HepG2 (cell line): ENCODE results near the gene PAIP2. TPM values are rescaled to one million over a fixed set of nuclear protein-coding genes. Genes with fewer than 3 reads are reported as not detected.

Experiments
- ATAC-seq: fragments of 200-7000 bp; cut with Tn5 transposase; 3 replicates; pipeline ENCODE4 v1.9.1; 2020; ENCODE audit warnings: mild to moderate bottlenecking, moderate library complexity
- BruUV-seq: library from RNA; stranded (reverse); fragments of 400-500 nt; replicated peaks from 2 replicates; lab custom pipeline; 2021; lab: Mats Ljungman, UMichigan
- CTCF ChIA-PET: fragments of 300-600 bp; formaldehyde crosslinking; extraction: SDS; loops from one replicate; lab custom pipeline; 2021; ENCODE audit warnings: low total read pairs, inconsistent platforms, low intra/inter-chr PET ratio; lab: Yijun Ruan, JAX
- POLR2A ChIA-PET: fragments of 350-600 bp; sonication (Branson Sonifier 250); formaldehyde crosslinking; loops from one replicate; lab custom pipeline; 2020; ENCODE audit warnings: antibody characterized with exemption, inconsistent platforms; lab: Yijun Ruan, JAX
- DNase-seq: peaks from one replicate; pipeline ENCODE4 v3.0.0-alpha.2; 2015; ENCODE audit warnings: low spot score
- FAIRE-seq: peaks from 3 replicates; lab custom pipeline; 2011; peaks lifted over from hg19 to GRCh38; lab: Jason Lieb, UNC
- H2AFZ ChIP-seq: one replicate; pipeline ENCODE4 v1.6.1; 2011; ENCODE audit warnings: low read length, inconsistent platforms
- H3K27ac ChIP-seq: fragments of 300-600 bp; 3 replicates; pipeline ENCODE4 v1.8.0; 2011; ENCODE audit warnings: mixed run types, mild to moderate bottlenecking, mixed read lengths, low read length, inconsistent platforms; ENCODE audit not compliant: insufficient read depth; ENCODE audit errors: extremely low read length
- H3K27me3 ChIP-seq, 2 experiments: fragments of 200-600 bp in 1 of 2; 2 replicates in 1 of 2; 3 replicates in 1 of 2; pipeline versions ENCODE4 v1.6.0 to v1.8.0; 2011; ENCODE audit warnings: low read length in 2 of 2, mild to moderate bottlenecking in 2 of 2, moderate library complexity in 2 of 2, inconsistent platforms in 1 of 2; ENCODE audit not compliant: insufficient read depth in 2 of 2, control insufficient read depth in 1 of 2
- H3K36me3 ChIP-seq, 2 experiments: fragments of 200-600 bp in 1 of 2; replicated peaks in 1 of 2; 2 replicates in 1 of 2; 3 replicates in 1 of 2; pipeline versions ENCODE4 v1.5.1 to v1.8.0; 2011; ENCODE audit warnings: low read length in 2 of 2, inconsistent platforms in 1 of 2; ENCODE audit not compliant: insufficient read depth in 2 of 2, control insufficient read depth in 1 of 2
- H3K4me1 ChIP-seq: 2 replicates; pipeline ENCODE4 v1.5.1; 2012; ENCODE audit warnings: low read length, inconsistent platforms; ENCODE audit not compliant: insufficient read depth
- H3K4me2 ChIP-seq: 2 replicates; pipeline ENCODE4 v1.6.0; 2011; ENCODE audit warnings: low read depth, low read length, inconsistent platforms
- H3K4me3 ChIP-seq, 3 experiments: fragments of 200-600 bp in 1 of 3; sonication (generic), shearing (Covaris generic) in 1 of 3; replicated peaks in 1 of 3; 2 replicates each; pipeline ENCODE4 v1.5.1; 2011 to 2016; ENCODE audit warnings: low read length in 3 of 3, inconsistent platforms in 2 of 3, low read depth in 2 of 3, mild to moderate bottlenecking in 2 of 3, control low read depth in 1 of 3, mixed read lengths in 1 of 3; ENCODE audit not compliant: insufficient read depth in 1 of 3
- H3K79me2 ChIP-seq: one replicate; pipeline ENCODE4 v1.6.1; 2011; ENCODE audit warnings: low read length, inconsistent platforms; ENCODE audit not compliant: insufficient read depth
- H3K9ac ChIP-seq: 2 replicates; pipeline ENCODE4 v1.6.0; 2011; ENCODE audit warnings: mild to moderate bottlenecking, low read depth, low read length, inconsistent platforms; ENCODE audit not compliant: insufficient read depth
- H3K9me3 ChIP-seq: 2 replicates; pipeline ENCODE4 v1.5.1; 2012; ENCODE audit warnings: mild to moderate bottlenecking, low read length
- H4K20me1 ChIP-seq: 2 replicates; pipeline ENCODE4 v1.6.0; 2011; ENCODE audit warnings: inconsistent platforms, mild to moderate bottlenecking, low read length, moderate library complexity; ENCODE audit not compliant: insufficient read depth
- ARID2 ChIP-seq: sonication (generic); formaldehyde crosslinking; IDR thresholded peaks from 2 replicates; pipeline ENCODE4 v1.8.1; 2022; ENCODE audit warnings: mild to moderate bottlenecking, missing genetic modification reagents, borderline replicate concordance
- EHMT2 ChIP-seq: fragments of 200-600 bp; sonication (generic); IDR thresholded peaks from 2 replicates; pipeline ENCODE4 v1.7.0; 2017; ENCODE audit warnings: antibody characterized with exemption, low read depth, low read length, borderline replicate concordance
- EZH2 ChIP-seq: conservative IDR thresholded peaks from 2 replicates; pipeline ENCODE4 v1.6.1; 2012; ENCODE audit warnings: mild to moderate bottlenecking, low read depth, low read length, moderate library complexity
- FOXP1 ChIP-seq, 2 experiments: fragments of 450-650 bp in 1 of 2; IDR thresholded peaks; 2 replicates each; pipeline ENCODE4 v1.6.1; 2017 to 2018; ENCODE audit warnings: antibody characterized with exemption in 1 of 2
- IKZF5 ChIP-seq: IDR thresholded peaks from 2 replicates; pipeline ENCODE4 v1.6.1; 2018; ENCODE audit warnings: missing genetic modification reagents, mild to moderate bottlenecking, missing compliant biosample characterization
- MED1 ChIP-seq: sonication (generic); formaldehyde crosslinking; IDR thresholded peaks from 2 replicates; pipeline ENCODE4 v1.4.0; 2020; ENCODE audit warnings: missing genetic modification reagents
- MTA1 ChIP-seq: sonication (generic); formaldehyde crosslinking; IDR thresholded peaks from 2 replicates; pipeline ENCODE4 v1.4.0; 2020; ENCODE audit warnings: missing genetic modification reagents, mild to moderate bottlenecking, borderline replicate concordance
- SP4 ChIP-seq: sonication (generic); formaldehyde crosslinking; IDR thresholded peaks from 2 replicates; pipeline ENCODE4 v1.8.1; 2023; ENCODE audit warnings: mild to moderate bottlenecking, missing genetic modification reagents
- SRSF1 ChIP-seq: fragments of 200-400 bp; formaldehyde crosslinking; optimal IDR thresholded peaks from 2 replicates; pipeline ENCODE3; 2017; ENCODE audit warnings: mild to moderate bottlenecking, low read depth, low read length, moderate library complexity
- USF2 ChIP-seq, 2 experiments: sonication (generic) in 1 of 2; formaldehyde crosslinking in 1 of 2; IDR thresholded peaks; 2 replicates each; pipeline versions ENCODE4 v1.5.1 to v1.6.1; 2011 to 2020; ENCODE audit warnings: borderline replicate concordance in 1 of 2, low read depth in 1 of 2, low read length in 1 of 2, mild to moderate bottlenecking in 1 of 2, missing genetic modification reagents in 1 of 2, moderate library complexity in 1 of 2
- XRCC5 ChIP-seq: fragments of 200-400 bp; formaldehyde crosslinking; optimal IDR thresholded peaks from 2 replicates; pipeline ENCODE3; 2017; ENCODE audit warnings: mild to moderate bottlenecking, low read length
- YEATS2 ChIP-seq: sonication (generic); formaldehyde crosslinking; IDR thresholded peaks from 2 replicates; pipeline ENCODE4 v1.4.0; 2020; ENCODE audit warnings: missing genetic modification reagents, borderline replicate concordance
- ZC3H13 ChIP-seq: sonication (generic); formaldehyde crosslinking; IDR thresholded peaks from 2 replicates; pipeline ENCODE4 v1.8.1; 2023; ENCODE audit warnings: mild to moderate bottlenecking, missing genetic modification reagents, moderate library complexity
- ZNF3 ChIP-seq: IDR thresholded peaks from 2 replicates; pipeline ENCODE4 v1.7.0; 2017; ENCODE audit warnings: inconsistent platforms
- ZNF333 ChIP-seq: sonication (generic); formaldehyde crosslinking; IDR thresholded peaks from 2 replicates; pipeline ENCODE4 v1.4.0; 2020; ENCODE audit warnings: mild to moderate bottlenecking, missing genetic modification reagents, borderline replicate concordance
- ZNF431 ChIP-seq: sonication (generic); formaldehyde crosslinking; IDR thresholded peaks from 2 replicates; pipeline ENCODE4 v1.9.0; 2022; ENCODE audit warnings: missing genetic modification reagents, low read depth, mild to moderate bottlenecking, borderline replicate concordance
- ZNF556 ChIP-seq: sonication (generic); formaldehyde crosslinking; IDR thresholded peaks from 2 replicates; pipeline ENCODE4 v1.4.0; 2020; ENCODE audit warnings: mild to moderate bottlenecking, missing genetic modification reagents, borderline replicate concordance
- ZNF891 ChIP-seq: sonication (generic); formaldehyde crosslinking; IDR thresholded peaks from 2 replicates; pipeline ENCODE4 v1.5.0; 2020; ENCODE audit warnings: mild to moderate bottlenecking, missing genetic modification reagents
- WGBS: methylation state at CpG from one replicate; pipeline ENCODE4 v1.1.6; 2017; ENCODE audit warnings: low lambda C conversion rate; 5-methylcytosine and 5-hydroxymethylcytosine counted together
- in situ Hi-C: cut with HindIII; loops from 2 replicates; pipeline ENCODE4 v1.10.0; 2017; ENCODE audit warnings: low pct_unique_long_range_greater_than_20kb; ENCODE audit not compliant: extremely low pct_ligation_motif_present
- intact Hi-C: fragments of 100-400 bp; cut with micrococcal nuclease; formaldehyde crosslinking; loops from one replicate; pipeline ENCODE4 v1.10.0; 2022; ENCODE audit not compliant: unreplicated experiment
- polyA plus RNA-seq, 8 experiments: library from polyadenylated mRNA; depleted of rRNA in 3 of 8; stranded (reverse) in 7 of 8; unstranded in 1 of 8; fragments of >200 nt; fragmentation: Illumina TruSeq in 4 of 8; extraction: Trizol in 4 of 8; gene quantifications; 2 replicates each; pipeline versions ENCODE4 v1.2.1 to v1.2.3, GENCODE V29; 2011 to 2016; ENCODE audit warnings: low read depth in 4 of 8, missing spikeins in 1 of 8, mixed read lengths in 1 of 8; ENCODE audit not compliant: insufficient read depth in 1 of 8
- total RNA-seq, 5 experiments: library from RNA; depleted of rRNA; stranded (reverse); fragments of >200 nt; fragmentation: Illumina TruSeq; extraction: Trizol; gene quantifications; 2 replicates each; pipeline ENCODE4 v1.2.3, GENCODE V29; 2016; ENCODE audit warnings: low read depth in 1 of 5
- TF ChIP-seq, protein P1 (sequence below): sonication (generic); formaldehyde crosslinking; IDR thresholded peaks from 2 replicates; pipeline ENCODE4 v1.5.0; 2020; ENCODE audit warnings: missing genetic modification reagents

PAIP2 gene
- total and polyA plus RNA-seq, 2 of the 13 experiments (the other 11 are each of a cell fraction or from before 2014, with no cell fraction given), result 61.5 to 76.3 TPM

DNA sequence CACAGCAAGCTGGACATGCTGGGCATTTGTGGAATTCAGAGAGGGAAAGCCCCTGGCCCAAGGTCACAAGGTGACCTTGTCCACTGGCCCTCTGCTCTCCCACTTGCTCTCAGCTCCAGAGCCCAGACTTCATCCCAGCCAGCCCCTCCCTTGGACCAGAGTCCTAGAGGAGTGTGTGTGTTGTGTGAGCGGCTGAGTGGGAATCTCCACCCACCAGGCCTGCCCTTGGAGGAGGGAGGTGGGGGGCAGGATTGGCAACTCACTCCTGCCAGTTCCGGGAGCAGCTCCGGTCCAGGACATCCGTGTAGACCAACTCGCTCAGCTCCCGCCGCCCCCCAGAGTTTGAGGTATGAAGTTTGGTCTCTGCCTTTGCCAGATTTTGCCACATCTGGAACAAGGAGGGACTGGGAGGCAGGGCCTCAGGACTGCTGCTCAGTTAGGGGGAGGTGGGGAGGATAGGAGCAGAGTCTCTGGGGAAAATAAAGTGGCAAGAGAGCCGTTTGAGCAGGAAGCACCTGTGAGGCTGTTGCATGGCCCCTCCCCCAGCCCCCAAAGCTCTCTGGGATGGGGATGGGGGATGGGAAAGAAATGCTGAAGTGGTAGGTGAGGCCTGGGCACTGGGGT is 46.7 kb downstream of the PAIP2 start:
- no peaks in the 10 kb centered on the region for H4K20me1 ChIP-seq
- peaks cover 10% of the 10 kb centered on the region for H3K79me2 ChIP-seq
- peak overlapping the region; percentile 88 for H3K4me2 ChIP-seq
- no peak overlapping the region for H2AFZ ChIP-seq
- no TSS peak for BruUV-seq
- peak overlapping the region; percentile 38 for H3K27ac ChIP-seq
- ChIA-PET POLR2A (interaction anchor here (0.9 to 3.0 kb wide), 6 partner anchors 12 to 115 kb away, joined by 3 to 12 read pairs (median 4); partner anchors contain the start of genes PAIP2 and SPATA24), CTCF (no interaction called here)
- peak; percentile 56 for ATAC-seq
- H3K9ac ChIP-seq, result peak overlapping the region; percentile 48
- H3K4me3 ChIP-seq, result peak overlapping the region; percentile 32 to 67 (median 47)
- no peaks in the 10 kb centered on the region for H3K36me3 ChIP-seq
- FAIRE-seq, result peak; percentile 91
- no peaks in the 10 kb centered on the region; a peak in 1 of 5 replicates for H3K27me3 ChIP-seq
- H3K9me3 ChIP-seq, result no peaks in the 10 kb centered on the region
- in situ Hi-C loops, result no loop called here
- 0% methylated on average over 3 of the region's 8 CpGs for WGBS
- intact Hi-C loops, result no loop called here
- peak; percentile 63 for DNase-seq
- H3K4me1 ChIP-seq, result peaks cover 71% of the 10 kb centered on the region
- peak; percentile 87 for TF ChIP-seq MTA1 (CRISPR knock-in tag)
- TF ChIP-seq EHMT2, result no peak
- TF ChIP-seq MED1 (CRISPR knock-in tag), result peak; percentile 50
- no peak for TF ChIP-seq USF2 (IDR thresholded peaks at IDR 0.05; ENCODE audit: low read depth, low read length)
- TF ChIP-seq USF2 (CRISPR knock-in tag; IDR thresholded peaks at IDR 0.05; ENCODE audit: borderline replicate concordance), result no peak
- TF ChIP-seq IKZF5 (CRISPR knock-in tag), result no peak
- no peak for TF ChIP-seq YEATS2 (CRISPR knock-in tag)
- no peak for TF ChIP-seq ZNF3 (CRISPR knock-in tag)
- TF ChIP-seq SP4, result 0 out of 2 replicates have a peak, but pooled peaks have one; percentile 53
- TF ChIP-seq ZNF891, result no peak
- TF ChIP-seq SRSF1, result no peak
- TF ChIP-seq ZC3H13, result no peak
- TF ChIP-seq ARID2 (CRISPR knock-in tag), result no peak
- TF ChIP-seq EZH2, result no peak
- TF ChIP-seq ZNF556 (CRISPR knock-in tag), result no peak
- no peak for TF ChIP-seq FOXP1 (IDR thresholded peaks at IDR 0.05)
- TF ChIP-seq FOXP1 (CRISPR knock-in tag; IDR thresholded peaks at IDR 0.05), result no peak
- TF ChIP-seq ZNF431 (CRISPR knock-in tag), result no peak
- no peak for TF ChIP-seq ZNF333 (CRISPR knock-in tag)
- TF ChIP-seq XRCC5, result peak; percentile 43
- TF ChIP-seq, protein P1, sequence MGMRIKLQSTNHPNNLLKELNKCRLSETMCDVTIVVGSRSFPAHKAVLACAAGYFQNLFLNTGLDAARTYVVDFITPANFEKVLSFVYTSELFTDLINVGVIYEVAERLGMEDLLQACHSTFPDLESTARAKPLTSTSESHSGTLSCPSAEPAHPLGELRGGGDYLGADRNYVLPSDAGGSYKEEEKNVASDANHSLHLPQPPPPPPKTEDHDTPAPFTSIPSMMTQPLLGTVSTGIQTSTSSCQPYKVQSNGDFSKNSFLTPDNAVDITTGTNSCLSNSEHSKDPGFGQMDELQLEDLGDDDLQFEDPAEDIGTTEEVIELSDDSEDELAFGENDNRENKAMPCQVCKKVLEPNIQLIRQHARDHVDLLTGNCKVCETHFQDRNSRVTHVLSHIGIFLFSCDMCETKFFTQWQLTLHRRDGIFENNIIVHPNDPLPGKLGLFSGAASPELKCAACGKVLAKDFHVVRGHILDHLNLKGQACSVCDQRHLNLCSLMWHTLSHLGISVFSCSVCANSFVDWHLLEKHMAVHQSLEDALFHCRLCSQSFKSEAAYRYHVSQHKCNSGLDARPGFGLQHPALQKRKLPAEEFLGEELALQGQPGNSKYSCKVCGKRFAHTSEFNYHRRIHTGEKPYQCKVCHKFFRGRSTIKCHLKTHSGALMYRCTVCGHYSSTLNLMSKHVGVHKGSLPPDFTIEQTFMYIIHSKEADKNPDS (CRISPR knock-in tag), result 0 out of 2 replicates have a peak, but pooled peaks have one; percentile 59
